HFFc6 (cell line): ENCODE measurements around the gene CNN3. TPM values are rescaled to one million over a fixed set of nuclear protein-coding genes. Genes with fewer than 3 reads are reported as not detected.

Source experiments
- DNase-seq: peaks from one replicate; pipeline ENCODE4 v3.0.0-alpha.2; 2018
- H3K27ac Mint-ChIP-seq: 2 replicates; pipeline ENCODE4 v1.8.0; 2020; ENCODE audit warnings: mild to moderate bottlenecking, mixed read lengths
- H3K27me3 Mint-ChIP-seq: 2 replicates; pipeline ENCODE4 v1.8.0; 2021; ENCODE audit warnings: mild to moderate bottlenecking, moderate library complexity, mixed read lengths; ENCODE audit not compliant: insufficient read depth
- H3K36me3 Mint-ChIP-seq: 2 replicates; pipeline ENCODE4 v1.8.0; 2021; ENCODE audit warnings: low read depth, mixed read lengths
- H3K4me1 Mint-ChIP-seq: 2 replicates; pipeline ENCODE4 v1.8.0; 2020; ENCODE audit warnings: low read depth, mixed read lengths
- H3K4me3 Mint-ChIP-seq: 2 replicates; pipeline ENCODE4 v1.8.0; 2020; ENCODE audit warnings: mild to moderate bottlenecking, moderate library complexity, mixed read lengths
- H3K9me3 Mint-ChIP-seq: 2 replicates; pipeline ENCODE4 v1.8.0; 2020; ENCODE audit warnings: mild to moderate bottlenecking, mixed read lengths
- total RNA-seq, 6 experiments: library from RNA; stranded (reverse); fragmentation: NEBNext Ultra II Directional; extraction: Animal tissue kit (Norgen Biotek cat#: 25700); gene quantifications; 2 replicates in 1 of 6; 3 replicates in 5 of 6; pipeline ENCODE4 v1.2.3, GENCODE V29; 2021
- TF ChIP-seq, protein P1 (sequence below): fragments of 200-600 bp; sonication (generic); IDR thresholded peaks from 2 replicates; pipeline ENCODE4 v1.5.0; 2021; ENCODE audit warnings: antibody characterized with exemption, mild to moderate bottlenecking

The CNN3 gene
- total RNA-seq, 6 experiments from 2014 or later: 210 to 253 (median 232) TPM

DNA sequence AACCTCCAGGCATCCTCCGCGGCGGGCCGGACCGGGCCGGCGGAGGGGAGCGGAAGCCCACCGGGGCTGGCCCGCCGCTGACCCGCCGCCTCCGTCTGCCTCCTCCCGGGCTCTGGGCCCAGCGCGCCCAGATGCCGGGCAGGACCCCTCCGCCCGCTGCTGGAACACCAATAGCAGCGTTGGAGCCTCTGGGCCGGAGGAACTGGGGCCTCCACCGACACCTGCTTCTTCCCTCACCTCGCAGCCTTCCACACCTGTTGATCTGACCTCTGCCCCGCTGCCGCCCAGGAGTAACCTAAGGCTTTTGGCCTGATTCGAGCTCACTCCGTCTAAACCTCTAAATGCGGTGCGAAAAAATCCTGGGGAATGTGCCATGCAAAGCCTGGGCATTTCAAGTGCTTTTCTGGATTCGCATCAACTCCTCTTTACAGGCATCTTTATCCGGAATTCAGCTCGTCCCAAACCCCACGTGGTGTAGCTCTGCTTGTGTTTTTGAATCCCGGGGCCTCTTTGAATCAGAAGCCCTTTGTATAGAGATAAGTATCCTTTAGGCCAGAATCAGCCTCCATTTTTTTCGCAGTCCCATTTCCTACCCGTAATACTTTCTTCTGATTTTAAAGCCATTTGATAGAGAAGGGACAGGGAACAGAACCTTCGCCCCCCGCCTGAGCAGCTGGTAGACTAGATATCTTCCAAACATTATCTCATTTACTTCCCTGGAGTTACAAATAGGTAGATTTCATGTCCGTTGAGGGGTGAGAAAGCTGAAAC is 680 bp upstream of the CNN3 start:
- peak overlapping the region; percentile 89 for H3K4me3 Mint-ChIP-seq
- no peaks in the 10 kb centered on the region for H3K9me3 Mint-ChIP-seq
- peak overlapping the region; percentile 91 for H3K27ac Mint-ChIP-seq
- H3K36me3 Mint-ChIP-seq: peaks cover 28% of the 10 kb centered on the region
- H3K4me1 Mint-ChIP-seq: peaks cover 36% of the 10 kb centered on the region
- DNase-seq: peak; percentile 23
- TF ChIP-seq, protein P1, sequence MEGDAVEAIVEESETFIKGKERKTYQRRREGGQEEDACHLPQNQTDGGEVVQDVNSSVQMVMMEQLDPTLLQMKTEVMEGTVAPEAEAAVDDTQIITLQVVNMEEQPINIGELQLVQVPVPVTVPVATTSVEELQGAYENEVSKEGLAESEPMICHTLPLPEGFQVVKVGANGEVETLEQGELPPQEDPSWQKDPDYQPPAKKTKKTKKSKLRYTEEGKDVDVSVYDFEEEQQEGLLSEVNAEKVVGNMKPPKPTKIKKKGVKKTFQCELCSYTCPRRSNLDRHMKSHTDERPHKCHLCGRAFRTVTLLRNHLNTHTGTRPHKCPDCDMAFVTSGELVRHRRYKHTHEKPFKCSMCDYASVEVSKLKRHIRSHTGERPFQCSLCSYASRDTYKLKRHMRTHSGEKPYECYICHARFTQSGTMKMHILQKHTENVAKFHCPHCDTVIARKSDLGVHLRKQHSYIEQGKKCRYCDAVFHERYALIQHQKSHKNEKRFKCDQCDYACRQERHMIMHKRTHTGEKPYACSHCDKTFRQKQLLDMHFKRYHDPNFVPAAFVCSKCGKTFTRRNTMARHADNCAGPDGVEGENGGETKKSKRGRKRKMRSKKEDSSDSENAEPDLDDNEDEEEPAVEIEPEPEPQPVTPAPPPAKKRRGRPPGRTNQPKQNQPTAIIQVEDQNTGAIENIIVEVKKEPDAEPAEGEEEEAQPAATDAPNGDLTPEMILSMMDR: no peak
- no peaks in the 10 kb centered on the region; the same call in 1 of the 2 replicates for H3K27me3 Mint-ChIP-seq

DNA sequence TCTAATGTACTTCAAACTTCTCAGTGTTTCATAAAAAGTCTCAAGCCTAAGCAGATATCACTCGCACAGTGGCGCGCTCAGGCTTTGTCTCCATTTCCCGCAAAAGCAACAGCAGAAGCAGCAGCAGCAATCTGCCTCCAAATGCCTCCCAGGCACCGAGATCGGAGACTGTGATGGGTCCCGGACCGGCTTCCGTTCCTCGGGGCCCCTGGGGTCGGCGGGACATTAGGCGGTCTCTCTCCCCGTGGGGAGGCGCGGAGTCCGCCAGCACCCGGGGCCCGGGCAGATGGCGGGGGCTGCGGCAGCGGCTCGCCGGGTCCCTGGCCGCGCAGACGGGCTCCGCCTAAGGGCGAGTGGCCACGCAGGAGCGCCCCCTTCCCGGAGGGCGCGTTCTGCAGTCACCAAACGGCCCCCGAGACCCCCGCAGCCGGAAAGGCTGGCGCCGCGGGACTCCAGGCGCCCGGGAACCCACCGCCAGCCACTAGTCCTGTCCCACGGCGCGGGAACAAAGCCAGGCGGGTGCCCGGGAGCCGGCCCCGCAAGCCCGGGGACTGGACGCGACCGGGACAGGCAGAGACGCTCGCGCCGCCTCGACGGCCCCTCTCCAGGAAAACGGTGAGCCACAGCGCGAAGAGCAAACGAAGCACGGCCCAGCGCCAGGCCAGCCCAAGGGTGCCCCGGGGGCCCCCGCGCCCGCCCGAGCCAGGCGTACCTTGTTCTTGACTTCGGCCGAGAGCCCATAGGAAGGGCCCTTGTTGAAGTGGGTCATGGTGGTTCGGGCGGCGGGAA is 590 bp downstream of the CNN3 start:
- no peaks in the 10 kb centered on the region for H3K9me3 Mint-ChIP-seq

DNA sequence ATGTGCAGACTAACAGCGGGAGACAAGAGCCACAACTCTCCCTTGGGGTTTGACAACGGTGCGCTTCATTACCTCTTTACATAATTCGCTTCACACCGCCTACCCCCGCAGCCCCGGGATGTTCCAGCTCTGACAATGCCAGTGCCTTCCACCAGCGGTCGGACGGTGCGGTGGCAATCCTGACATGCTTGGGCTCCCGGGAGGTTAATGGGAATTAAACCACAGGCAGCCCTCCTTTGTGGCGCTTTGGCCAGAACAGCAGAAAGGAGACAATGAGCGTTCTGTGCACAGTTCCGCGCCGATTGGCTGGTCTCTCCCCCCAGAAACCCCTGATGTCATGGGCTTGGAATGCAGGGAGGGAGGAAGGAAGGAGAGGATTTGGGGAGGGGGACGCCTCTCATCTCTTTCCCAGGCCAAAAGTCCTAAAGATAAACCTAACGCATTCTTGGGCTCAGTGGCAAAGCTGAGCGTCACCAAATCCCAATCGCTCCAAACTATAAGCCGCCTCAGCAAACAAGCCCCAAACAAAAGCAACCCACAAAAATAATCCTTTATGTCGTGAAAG is 1.3 kb downstream of the CNN3 start:
- Mint-ChIP-seq H3K27me3 (no peaks in the 10 kb centered on the region; the same call in 1 of the 2 replicates), H3K4me3 (peak overlapping the region; percentile 98), H3K9me3 (no peaks in the 10 kb centered on the region), H3K4me1 (peaks cover 55% of the 10 kb centered on the region), H3K36me3 (peaks cover 44% of the 10 kb centered on the region), H3K27ac (peak overlapping the region; percentile 92)
- TF ChIP-seq, protein P1: no peak
- peak; percentile 76 for DNase-seq

More for the DNA sequence above, 590 bp downstream of the CNN3 start:
- Mint-ChIP-seq H3K4me3 (peak overlapping the region; percentile 98), H3K4me1 (peaks cover 49% of the 10 kb centered on the region), H3K27ac (peak overlapping the region; percentile 92), H3K36me3 (peaks cover 39% of the 10 kb centered on the region), H3K27me3 (no peaks in the 10 kb centered on the region; the same call in 1 of the 2 replicates)
- peak; percentile 34 for DNase-seq
- TF ChIP-seq, protein P1: peak; percentile 78

DNA sequence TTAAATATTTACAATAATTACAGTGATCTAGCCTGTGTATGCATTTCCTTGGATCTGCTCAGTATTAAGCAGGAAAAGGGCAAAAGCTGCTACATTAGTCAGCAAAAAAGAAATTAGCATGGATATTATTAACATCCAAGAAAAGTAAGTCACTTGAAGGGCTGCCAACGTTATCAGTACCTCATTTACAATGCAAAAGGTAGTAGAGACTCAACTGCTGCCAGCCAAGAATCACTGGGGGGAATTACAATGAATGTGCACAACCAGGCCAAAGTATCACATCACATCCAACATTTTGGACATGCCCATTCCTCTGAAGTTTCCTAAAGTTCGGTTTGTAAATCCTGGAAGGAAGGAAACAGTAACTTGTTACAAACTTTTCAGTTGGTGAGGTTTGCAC is 1.9 kb downstream of the CNN3 start:
- H3K4me1 Mint-ChIP-seq: peaks cover 62% of the 10 kb centered on the region
- peak overlapping the region; percentile 98 for H3K4me3 Mint-ChIP-seq
- H3K27ac Mint-ChIP-seq: peak overlapping the region; percentile 92
- peaks cover 44% of the 10 kb centered on the region for H3K36me3 Mint-ChIP-seq
- no peak for DNase-seq
- no peaks in the 10 kb centered on the region for H3K9me3 Mint-ChIP-seq
- TF ChIP-seq, protein P1: no peak
- no peaks in the 10 kb centered on the region; the same call in 1 of the 2 replicates for H3K27me3 Mint-ChIP-seq

DNA sequence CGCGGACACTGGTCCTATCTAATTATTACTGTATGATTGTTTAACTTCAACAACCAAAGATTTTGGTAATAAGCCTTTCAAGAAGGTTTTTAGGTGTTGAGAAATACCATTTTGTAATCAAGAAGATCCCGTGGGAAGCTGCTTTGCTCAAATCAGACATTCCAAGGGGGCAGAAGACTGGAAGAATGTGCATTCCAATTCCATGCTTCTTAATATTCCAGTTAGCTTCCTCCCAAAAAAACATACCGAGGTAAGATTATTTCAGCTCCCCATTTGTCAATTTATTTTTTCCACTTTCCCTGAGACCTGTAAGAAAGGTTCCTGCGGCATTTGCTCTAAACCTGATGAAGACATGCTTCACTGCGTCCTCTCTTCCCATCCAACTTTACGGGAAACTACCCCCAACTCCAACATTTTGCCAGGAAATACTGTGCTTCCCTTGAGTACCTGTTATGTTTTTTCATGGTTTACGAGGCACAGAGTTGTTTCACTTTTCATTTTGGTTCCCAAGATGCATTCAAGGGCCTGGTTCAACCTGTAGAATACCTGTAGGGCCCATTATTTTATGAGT is 4.1 kb downstream of the CNN3 start:
- peak; percentile 22 for DNase-seq
- TF ChIP-seq, protein P1: no peak
- Mint-ChIP-seq H3K36me3 (peaks cover 50% of the 10 kb centered on the region), H3K4me1 (peaks cover 75% of the 10 kb centered on the region), H3K27me3 (peaks cover 1% of the 10 kb centered on the region), H3K4me3 (peak overlapping the region; percentile 98), H3K9me3 (no peaks in the 10 kb centered on the region), H3K27ac (peak overlapping the region; percentile 92)
